Adipose tissue (tissue), 3 donors: ENCODE results near the gene FBXO44. TPM values are rescaled to one million over a fixed set of nuclear protein-coding genes. Genes with fewer than 3 reads are reported as not detected.
"Not testable (repeated sequence)": the region's sequence is repeated elsewhere in the genome, so short reads cannot be mapped to it uniquely, and the experiment has no call there.

Source experiments
- H3K27ac ChIP-seq: one replicate; pipeline ENCODE4 v1.5.1; 2013; ENCODE audit warnings: low read depth, low read length
- WGBS, 3 donors: extraction: QIAGEN DNeasy Blood & Tissue Kit; methylation state at CpG; one replicate each; pipeline ENCODE4 v1.1.7; 2013; 5-methylcytosine and 5-hydroxymethylcytosine counted together
- polyA plus RNA-seq, 3 donors: library from polyadenylated mRNA; stranded (reverse); fragments of 200-250 nt; gene quantifications; one replicate each; pipeline ENCODE4 v1.2.3, GENCODE V29; 2013
- donor health status: healthy with polysubstance abuse.
- donor health status: Bipolar disorder and iron deficiency.
- donor health status: healthy.

FBXO44 gene
- polyA plus RNA-seq, 3 donors = 7.3 to 17.6 (median 8.1) TPM

DNA sequence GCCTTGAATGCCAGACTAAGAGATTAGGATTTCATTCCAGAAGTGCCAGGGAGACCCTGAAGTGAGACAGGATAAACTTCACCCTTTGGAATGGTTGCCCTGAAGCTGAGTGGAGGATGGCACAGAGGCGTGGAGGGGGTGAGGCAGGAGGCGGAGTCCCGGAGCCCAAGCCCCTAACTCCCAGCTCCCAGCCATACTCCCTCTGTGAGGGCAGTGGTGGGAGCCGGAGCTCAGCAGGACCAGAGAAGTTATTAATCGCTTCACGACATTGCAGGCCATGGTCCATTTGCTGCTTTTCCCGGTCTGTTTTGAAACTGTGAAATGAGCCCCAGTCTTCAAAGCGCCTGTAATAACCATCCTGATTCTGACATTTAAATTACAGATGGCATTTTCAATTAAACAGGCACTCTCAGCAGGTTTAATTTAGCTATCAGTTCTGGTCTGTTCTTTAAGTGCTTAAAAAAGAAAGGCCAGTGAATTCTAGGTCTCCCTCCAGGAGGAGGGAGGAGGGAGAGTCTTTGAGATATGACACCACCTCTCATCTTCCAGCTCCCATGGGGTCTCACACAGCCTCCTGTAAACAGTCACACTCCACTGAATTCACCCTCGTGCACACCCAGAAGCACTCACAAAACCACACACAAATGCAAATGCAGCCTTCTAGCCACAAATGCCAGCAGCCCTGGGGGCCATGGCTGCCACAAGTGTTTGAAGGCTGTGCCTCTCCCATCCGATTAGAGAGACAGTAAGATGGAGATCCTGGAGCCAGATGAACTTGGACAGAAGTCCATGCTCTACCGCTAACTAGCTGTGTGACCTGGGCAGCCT is 20.1 kb upstream of the FBXO44 start:
- no peak overlapping the region for H3K27ac ChIP-seq
- 66 to 74% (median 73%) methylated on average over 11 of the region's 11 CpGs for WGBS, 3 donors

GRCh38 chr1:11638121-11638520 is 16.6 kb upstream of the FBXO44 start:
- H3K27ac ChIP-seq = no peak overlapping the region
- 39 to 59% (median 58%) methylated on average over 5 of the region's 5 CpGs for WGBS, 3 donors

DNA sequence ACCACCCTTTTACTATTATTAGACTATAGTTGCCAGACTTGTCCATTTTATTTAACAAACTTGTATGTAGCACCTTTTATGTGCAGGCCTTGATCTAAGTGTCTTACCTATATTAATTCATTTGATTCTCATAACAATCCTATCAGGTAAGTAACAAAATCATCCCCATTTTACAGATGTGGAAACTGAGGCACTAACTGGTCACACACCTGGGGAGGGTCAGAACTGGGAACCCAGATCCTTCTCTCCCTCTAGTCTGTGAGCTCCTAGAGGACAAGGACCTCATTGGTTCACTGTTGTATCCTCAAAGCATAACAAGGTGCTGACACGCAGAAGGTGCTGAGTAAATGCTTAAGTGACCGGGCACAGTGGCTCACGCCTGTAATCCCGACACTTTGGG is 15.3 kb upstream of the FBXO44 start:
- H3K27ac ChIP-seq = no peak overlapping the region
- WGBS, 3 donors = 85 to 93% (median 87%) methylated on average over 4 of the region's 4 CpGs

DNA sequence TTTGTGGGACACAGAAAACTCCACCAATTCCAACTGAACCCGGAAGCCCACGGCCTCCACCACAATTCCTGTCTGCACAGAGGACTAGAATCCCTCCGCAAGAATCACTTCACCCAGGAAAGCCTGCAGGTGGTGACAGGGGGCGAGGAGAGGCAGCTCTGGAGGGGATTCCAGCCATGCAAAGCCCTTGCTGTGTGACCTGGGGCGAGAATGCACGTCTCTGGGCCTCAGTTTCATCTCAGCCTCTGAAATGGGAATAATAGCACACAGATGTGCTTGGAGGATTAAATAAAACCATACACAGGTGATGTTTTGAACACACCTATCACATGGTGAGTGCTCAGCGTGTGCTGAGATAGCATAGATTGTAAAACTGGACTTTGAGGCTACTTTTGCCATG is 14.6 kb upstream of the FBXO44 start:
- H3K27ac ChIP-seq = no peak overlapping the region
- 64 to 74% (median 67%) methylated on average over 7 of the region's 7 CpGs for WGBS, 3 donors

GRCh38 chr1:11640944-11641343 is 13.7 kb upstream of the FBXO44 start:
- H3K27ac ChIP-seq = no peak overlapping the region
- 52 to 68% (median 59%) methylated on average over 6 of the region's 6 CpGs for WGBS, 3 donors

DNA sequence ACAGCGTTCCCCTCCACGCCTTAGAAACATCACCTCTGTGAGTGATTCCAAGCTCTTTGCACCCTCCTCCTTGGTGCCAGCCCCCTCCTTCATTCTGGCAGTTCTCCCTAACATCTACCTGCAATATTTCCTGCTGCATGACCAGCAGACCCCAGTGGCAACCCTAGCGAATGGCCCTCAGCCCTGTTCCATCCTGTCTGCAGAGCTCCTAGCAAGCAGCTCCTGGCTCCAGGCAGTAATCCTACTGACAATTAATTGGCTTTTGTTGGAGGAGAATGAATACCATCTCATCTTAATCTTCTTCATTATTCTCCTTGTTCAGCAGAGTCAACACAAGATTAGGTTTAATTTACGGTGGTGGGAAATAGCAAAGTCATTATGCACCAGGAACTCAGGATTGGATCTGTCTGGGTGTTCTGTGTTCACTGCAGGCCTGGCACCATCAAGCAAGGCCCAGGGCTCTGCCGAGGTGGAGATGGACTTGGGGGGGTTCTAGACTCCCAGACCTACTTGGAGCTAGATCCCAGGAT is 12.8 kb upstream of the FBXO44 start:
- H3K27ac ChIP-seq = no peak overlapping the region
- WGBS, 3 donors = 54 to 82% (median 56%) methylated on average over 5 of the region's 5 CpGs

DNA sequence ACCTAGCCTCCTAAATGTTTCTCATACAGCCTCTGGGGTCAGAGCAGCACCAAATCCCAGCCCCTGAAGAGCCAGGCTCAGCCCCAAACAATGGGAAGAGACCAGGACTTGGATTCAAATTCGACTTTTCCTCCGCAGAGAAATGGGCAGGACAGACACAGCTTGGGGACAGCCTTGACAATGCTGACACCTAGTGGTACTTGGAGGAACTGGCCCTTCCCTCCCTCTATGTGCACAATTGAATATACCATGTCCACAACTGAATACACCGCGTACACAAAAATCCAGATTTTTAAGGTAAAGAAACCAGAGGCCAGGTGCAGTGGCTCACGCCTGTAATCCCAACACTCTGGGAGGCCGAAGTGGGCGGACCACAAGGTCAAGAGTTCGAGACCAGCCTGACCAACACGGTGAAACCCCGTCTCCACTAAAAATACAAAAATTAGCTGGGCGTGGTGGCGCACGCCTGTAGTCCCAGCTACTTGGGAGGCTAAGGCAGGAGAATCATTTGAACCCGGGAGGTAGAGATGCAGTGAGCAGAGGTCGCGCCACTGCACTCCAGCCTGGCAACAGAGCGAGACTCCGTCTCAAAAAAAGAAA is 12.2 kb upstream of the FBXO44 start:
- 52 to 60% (median 56%) methylated on average over 18 of the region's 18 CpGs for WGBS, 3 donors
- H3K27ac ChIP-seq = not testable (repeated sequence)

DNA sequence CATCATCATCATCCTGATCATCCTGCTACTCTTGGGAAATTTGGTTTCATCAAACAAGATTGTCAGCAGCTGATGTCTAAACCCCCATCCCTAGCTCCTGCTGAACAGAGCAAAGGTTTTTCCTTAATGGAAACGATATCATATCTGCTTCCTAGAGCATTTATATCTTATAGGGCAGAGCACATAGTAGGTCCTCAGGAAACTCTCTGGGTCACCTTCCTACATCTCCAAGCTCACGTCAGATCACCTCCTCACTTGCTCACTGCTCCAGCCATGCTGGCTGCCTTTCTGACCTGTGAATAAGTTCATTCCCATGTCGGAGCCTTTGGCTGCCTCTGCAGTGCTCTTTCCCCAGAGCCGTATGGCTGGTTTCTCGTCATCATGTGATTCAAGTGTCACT is 10.9 kb upstream of the FBXO44 start:
- no peak overlapping the region for H3K27ac ChIP-seq
- 52 to 53% (median 52%) methylated on average over 5 of the region's 5 CpGs for WGBS, 3 donors

- WGBS, 3 donors = 87 to 94% (median 92%) methylated on average over 5 of the region's 5 CpGs
- H3K27ac ChIP-seq = no peak overlapping the region
Observed at GRCh38 chr1:11645270-11645669, 9.4 kb upstream of the FBXO44 start.

- no peak overlapping the region for H3K27ac ChIP-seq
- 29 to 38% (median 33%) methylated on average over 8 of the region's 8 CpGs for WGBS, 3 donors
Observed at GRCh38 chr1:11645670-11646265, 8.9 kb upstream of the FBXO44 start.

DNA sequence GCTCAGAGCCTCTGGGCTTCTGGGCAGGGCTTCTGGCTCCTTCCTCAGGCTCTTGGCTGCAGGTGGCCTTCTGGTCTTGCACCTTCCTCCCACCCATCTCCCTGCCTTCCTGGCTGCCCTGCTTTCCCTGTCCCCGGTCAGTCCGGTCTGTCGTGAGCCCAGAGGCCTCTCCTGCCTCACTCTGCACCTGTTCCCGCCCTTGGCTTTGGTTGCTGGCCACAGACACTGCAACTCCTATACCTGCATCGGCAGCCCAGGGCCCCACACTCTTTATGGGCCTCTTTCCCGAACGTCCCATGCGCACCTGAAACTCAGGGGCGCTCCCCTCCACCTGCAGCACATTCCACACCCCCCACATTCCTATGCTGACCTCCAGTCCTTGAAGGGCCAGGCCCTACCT is 8.4 kb upstream of the FBXO44 start:
- WGBS, 3 donors = 70 to 87% (median 82%) methylated on average over 8 to 9 of the region's 9 CpGs
- no peak overlapping the region for H3K27ac ChIP-seq

GRCh38 chr1:11647333-11647732 is 7.3 kb upstream of the FBXO44 start:
- H3K27ac ChIP-seq = no peak overlapping the region
- WGBS, 3 donors = 86 to 92% (median 89%) methylated on average over 7 of the region's 7 CpGs

DNA sequence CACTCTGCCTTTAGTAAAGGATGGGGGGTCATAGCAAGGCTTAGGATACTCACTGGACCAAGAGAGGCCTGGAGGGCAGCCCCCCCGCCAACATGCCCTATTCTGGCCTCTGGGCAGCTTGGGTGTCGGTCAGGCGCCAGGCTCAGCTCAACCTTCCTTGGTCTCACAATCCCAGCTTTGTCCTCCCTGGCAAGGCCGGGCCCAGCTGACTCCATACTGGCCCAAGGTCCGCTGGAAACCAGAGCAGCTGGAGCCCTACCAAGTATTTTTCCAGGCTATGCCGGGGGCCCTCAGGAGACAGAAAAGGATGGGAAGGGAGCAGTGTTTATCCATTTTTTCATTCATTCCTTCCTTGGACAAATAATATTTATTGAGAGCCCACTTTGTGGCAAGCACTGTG is 6.6 kb upstream of the FBXO44 start:
- H3K27ac ChIP-seq = no peak overlapping the region
- WGBS, 3 donors = 57 to 69% (median 62%) methylated on average over 5 to 6 of the region's 6 CpGs

- no peak overlapping the region for H3K27ac ChIP-seq
Observed at GRCh38 chr1:11648732-11649158, 5.9 kb upstream of the FBXO44 start.

GRCh38 chr1:11649237-11649623 is 5.4 kb upstream of the FBXO44 start:
- no peak overlapping the region for H3K27ac ChIP-seq
- WGBS, 3 donors = 18 to 20% (median 20%) methylated on average over 8 to 9 of the region's 9 CpGs

More at GRCh38 chr1:11648732-11649158, 5.9 kb upstream of the FBXO44 start:
- 11 to 25% (median 15%) methylated on average over 20 to 30 of the region's 30 CpGs for WGBS, 3 donors

DNA sequence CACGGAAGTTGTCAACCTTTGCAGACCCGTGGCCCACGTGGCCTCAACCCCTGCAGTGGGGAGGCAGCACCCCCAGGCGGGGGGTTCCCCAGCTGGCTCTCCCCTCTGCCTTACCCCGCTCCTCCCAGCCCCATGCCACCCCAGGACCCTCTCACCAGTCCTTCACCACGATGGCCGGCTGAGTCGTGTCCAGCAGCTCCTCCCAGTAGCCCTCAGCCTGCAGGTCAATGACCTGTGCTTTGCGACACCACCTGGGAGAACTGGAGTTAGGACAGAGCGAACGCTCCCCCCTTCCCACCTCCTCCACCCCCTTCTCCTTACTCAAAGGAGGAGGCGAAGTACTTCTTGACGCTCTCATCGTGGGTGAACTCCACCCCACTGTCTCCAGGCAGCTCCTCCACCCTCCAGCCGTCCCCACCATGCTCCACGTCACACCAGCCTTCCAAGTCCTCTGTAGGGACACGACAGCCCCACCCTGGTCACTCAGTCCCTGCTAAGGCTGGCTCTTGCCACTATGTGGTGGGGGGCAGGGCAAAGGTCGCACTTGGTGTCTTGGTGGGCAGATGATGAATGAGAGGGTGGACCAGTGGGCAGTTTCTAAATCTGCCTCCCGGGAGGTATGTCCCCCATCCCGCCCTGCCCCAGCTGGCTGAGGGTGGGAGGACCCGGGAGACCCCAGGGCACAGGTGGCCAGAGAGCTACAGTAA is 4.9 kb upstream of the FBXO44 start:
- 29 to 37% (median 32%) methylated on average over 21 of the region's 21 CpGs for WGBS, 3 donors
- no peak overlapping the region for H3K27ac ChIP-seq

DNA sequence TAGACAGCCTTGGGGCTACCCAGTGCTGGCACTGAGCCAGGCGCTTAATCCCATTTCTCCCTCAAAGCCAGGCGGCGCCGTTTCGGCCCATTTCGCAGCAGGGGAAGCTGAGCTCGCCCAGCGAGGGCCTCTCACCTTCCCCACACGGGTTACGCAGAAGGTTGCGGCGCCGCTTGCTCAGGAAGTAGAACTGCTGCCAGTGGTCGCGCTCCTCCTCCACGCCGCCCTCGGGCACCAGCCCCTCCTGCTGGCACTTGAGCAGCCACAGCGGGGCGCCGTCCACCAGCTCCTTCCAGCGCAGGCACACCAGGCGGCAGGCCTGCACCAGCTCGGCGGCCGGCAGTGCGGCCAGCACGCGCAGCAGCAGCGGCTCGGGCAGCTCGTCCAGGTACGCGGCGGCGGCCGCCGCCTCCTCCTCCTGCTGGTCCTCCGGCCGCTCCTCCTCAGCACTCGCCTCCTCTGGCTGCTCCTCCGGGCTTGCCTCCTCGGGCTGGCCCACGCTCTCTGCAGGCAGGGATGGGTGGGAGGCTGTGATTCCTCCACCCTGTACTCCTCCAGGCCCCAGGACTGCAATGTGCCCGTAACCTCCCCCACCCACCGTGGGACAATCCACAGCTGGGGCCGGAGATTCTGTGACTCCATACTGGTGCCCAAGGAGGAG is 4.2 kb upstream of the FBXO44 start:
- H3K27ac ChIP-seq = no peak overlapping the region
- 6 to 9% (median 8%) methylated on average over 43 to 47 of the region's 47 CpGs for WGBS, 3 donors

DNA sequence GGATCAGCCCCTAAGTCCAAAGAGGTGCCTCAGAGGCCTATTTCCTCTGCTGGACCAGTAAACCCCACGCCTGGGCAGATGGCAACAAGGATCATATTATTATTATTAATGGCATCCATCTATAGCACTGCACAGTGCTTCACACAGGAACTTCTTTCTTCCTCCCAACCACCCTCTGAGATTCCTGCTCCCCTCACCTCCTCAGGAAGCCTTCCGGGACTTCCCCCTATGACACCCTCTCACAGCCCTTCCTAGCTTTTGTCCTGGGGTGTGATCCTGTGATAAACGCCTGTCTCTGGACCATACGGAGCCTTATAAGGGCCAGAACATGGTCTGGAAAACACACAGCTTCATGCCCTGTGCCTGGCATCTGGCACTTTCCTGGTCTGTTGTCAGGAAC is 3.7 kb upstream of the FBXO44 start:
- no peak overlapping the region for H3K27ac ChIP-seq
- 55 to 91% (median 83%) methylated on average over 4 of the region's 4 CpGs for WGBS, 3 donors
